ENCODE measurements around the gene SRGAP3.
A peak's percentile ranks its signal among the peaks of the same experiment; 100 is the strongest.
"Not testable (repeated sequence)": the region's sequence is repeated elsewhere in the genome, so short reads cannot be mapped to it uniquely, and the experiment has no call there.

SRGAP3 gene

GRCh38 chr3:9249273-9250192, at the start of gene SRGAP3:
TSS of gene SRGAP3 (minus strand) at chr3:9249646. CDS start at chr3:9248951, 695 bp downstream.
- H3K27ac ChIP-seq: peak within 1 kb of the TSS; percentile 79
- no peak for TF ChIP-seq ZFX (IDR thresholded peaks at IDR 0.05; ENCODE audit: borderline replicate concordance)
- TF ChIP-seq CTCF (IDR thresholded peaks at IDR 0.05): peak; percentile 28; the same call in 1 of the 2 replicates

DNA sequence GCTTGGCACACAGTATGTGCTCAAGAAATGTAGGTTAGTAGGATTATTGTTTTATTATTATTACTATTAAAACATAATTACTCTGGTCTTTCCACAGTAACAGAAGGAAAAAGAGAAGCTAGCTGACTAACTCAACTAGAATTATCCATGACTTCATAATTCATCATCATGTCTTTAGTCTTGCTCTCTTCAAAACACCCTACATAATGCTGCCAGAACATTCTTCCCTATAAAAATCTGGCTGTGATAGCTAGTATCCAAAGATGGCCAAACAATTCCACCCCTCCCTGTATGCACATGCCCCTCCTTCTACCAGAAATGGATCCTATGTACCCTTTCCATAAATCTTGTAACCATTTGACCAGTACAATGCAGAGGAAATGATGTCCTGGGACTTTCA, 48.8 kb upstream of the SRGAP3 start:
- no peak for TF ChIP-seq CTCF (IDR thresholded peaks at IDR 0.05)
- TF ChIP-seq ZFX (IDR thresholded peaks at IDR 0.05; ENCODE audit: borderline replicate concordance): no peak
- no peak overlapping the region for H3K27ac ChIP-seq

DNA sequence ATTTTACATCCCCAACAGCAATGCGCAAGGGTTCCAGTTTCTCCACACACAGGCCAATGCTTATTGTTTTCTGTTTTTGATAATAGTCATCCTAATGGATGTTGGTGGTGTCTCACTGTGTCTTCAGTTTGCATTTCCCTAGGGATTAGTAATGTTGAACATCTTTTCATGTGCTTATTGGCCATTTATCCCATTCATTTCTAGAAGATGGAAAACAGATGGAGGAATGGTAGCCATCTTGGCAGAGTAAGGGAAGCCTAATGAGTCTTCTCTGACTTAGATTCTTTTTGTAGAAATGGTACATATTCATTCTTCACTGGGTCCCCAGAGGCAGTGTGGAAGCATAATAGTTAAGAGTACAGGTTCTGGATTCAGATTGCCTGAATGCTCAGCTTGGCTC, 46.8 kb upstream of the SRGAP3 start:
- H3K27ac ChIP-seq: no peak overlapping the region
- TF ChIP-seq ZFX (IDR thresholded peaks at IDR 0.05; ENCODE audit: borderline replicate concordance) (no peak), CTCF (IDR thresholded peaks at IDR 0.05) (no peak)

DNA sequence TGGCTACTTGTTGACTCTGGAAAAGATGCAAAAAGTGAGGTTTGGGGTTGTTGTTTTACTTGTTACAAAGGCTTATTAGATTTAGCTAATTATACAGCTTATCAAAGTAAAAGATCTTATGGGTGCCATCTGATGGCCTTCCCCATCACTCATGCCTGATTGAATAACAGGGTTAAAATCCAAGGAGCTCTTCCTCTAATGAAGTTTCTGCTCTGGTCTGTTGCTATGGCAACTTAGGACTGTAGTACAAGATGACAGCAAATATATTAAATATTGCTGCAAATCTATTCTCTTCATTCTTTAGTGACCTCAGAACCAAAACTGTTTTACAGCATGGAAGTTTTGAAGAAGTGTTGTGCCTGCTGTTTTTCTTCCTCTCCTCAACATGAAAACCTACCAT, 45.6 kb upstream of the SRGAP3 start:
- TF ChIP-seq ZFX (IDR thresholded peaks at IDR 0.05; ENCODE audit: borderline replicate concordance) (no peak), CTCF (IDR thresholded peaks at IDR 0.05) (no peak)
- no peak overlapping the region for H3K27ac ChIP-seq

- not testable (repeated sequence) for H3K27ac ChIP-seq
Observed at GRCh38 chr3:9293953-9294352, 44.5 kb upstream of the SRGAP3 start.

DNA sequence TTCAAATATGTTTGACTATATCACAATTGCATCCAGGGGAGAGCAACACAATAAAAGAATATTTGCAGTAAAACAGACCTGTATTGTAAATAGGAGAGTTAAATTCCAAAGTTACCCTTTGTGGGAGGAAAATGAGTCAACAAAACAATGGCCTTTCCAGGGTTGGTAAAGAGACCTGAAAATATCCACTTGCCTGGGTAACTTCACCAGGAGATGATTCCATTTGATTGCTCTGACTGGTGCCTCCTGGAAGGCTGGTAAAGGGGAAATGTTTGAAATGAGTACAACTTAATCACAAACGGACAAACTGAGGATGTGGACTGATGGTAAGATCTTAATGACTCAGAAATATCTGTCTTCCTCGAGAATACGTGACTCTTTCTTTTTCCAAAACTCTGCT, 43.6 kb upstream of the SRGAP3 start:
- TF ChIP-seq CTCF (IDR thresholded peaks at IDR 0.05) (no peak), ZFX (IDR thresholded peaks at IDR 0.05; ENCODE audit: borderline replicate concordance) (no peak)
- no peak overlapping the region for H3K27ac ChIP-seq

DNA sequence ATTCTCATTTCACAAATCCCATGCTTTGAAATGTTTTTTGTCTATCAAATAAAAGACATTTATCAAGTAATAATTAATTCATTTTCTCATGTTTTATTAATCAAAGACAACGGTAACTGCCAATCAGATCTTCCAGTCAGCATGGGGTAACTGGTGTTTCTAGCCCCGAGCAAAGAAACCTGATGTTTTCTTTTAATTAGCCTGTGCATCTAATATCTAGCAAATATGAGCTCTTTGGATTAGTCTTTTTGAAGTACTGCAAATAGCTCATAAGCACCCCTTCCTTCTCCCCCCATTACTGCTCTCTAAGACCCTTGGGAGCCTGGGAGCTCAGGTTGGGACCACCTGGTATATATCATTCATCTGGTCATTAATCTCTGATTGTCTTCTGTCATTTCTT, 43.1 kb upstream of the SRGAP3 start:
- no peak for TF ChIP-seq ZFX (IDR thresholded peaks at IDR 0.05; ENCODE audit: borderline replicate concordance)
- TF ChIP-seq CTCF (IDR thresholded peaks at IDR 0.05): no peak
- no peak overlapping the region for H3K27ac ChIP-seq
